ENCODE data around the gene MTARC1.

Gene MTARC1

DNA sequence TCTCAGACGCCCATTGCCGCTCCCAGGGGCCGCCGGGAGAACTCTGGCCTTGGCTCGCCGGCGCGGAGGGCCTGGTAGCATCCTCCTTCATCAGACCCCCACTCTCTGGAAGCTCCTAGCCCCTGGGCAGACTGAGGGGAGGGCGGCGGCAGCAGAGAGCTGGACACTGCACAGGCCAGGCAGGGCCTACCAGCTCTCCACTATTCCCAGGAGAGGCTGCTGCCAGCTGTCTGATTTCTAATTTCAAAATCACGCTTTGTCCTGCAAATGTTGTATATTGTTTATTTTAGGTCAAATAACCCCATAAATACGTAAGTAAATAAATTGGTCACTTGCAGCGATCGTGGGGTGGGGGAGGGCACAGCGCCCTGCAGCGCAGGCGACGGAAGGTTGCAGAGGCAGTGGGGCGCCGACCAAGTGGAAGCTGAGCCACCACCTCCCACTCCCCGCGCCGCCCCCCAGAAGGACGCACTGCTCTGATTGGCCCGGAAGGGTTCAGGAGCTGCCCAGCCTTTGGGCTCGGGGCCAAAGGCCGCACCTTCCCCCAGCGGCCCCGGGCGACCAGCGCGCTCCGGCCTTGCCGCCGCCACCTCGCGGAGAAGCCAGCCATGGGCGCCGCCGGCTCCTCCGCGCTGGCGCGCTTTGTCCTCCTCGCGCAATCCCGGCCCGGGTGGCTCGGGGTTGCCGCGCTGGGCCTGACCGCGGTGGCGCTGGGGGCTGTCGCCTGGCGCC, at the start of gene MTARC1:
Gene MTARC1 (plus strand): TSS at position 577 of the 732 bp plus-strand sequence. CDS start 32 bp downstream, at position 609.
- peak; percentile 16 for DNase-seq

DNA sequence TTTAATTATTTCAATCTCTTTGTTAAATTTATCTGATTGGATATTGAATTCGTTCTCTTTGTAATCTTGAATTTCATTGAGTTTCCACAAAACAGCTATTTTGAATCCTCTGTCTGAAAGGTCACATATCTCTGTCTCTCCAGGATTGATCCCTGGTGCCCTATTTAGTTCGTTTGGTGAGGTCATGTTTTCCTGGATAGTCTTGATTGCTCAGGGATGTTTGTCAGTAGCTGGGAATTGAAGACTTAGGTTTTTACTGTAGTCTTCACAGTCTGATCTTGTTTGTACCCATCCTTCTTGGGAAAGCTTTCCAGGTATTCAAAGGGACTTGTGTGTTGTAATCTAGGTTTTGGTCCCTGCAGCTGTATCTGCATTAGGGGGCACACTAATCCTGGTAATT, 45.4 kb upstream of the MTARC1 start:
- no peak for DNase-seq

DNA sequence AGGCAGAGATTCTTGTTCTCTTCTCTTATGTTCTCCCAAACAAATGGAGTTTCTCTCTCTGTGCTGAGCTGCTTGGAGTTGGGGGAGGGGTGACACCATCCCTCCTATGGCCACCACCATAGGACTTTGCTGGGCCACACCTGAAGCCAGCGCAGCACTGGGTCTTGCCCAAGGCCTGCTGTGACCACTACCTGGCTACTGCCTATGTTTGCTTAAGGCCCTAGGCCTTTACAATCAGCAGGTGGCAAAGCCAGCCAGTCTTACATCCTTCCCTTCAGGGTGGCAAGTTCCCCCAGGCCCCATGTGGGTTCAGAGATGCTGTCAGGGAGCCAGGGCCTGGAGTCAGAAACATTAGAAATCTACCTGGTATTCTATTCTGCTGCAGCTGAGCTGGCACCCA, 44.9 kb upstream of the MTARC1 start:
- no peak for DNase-seq

DNA sequence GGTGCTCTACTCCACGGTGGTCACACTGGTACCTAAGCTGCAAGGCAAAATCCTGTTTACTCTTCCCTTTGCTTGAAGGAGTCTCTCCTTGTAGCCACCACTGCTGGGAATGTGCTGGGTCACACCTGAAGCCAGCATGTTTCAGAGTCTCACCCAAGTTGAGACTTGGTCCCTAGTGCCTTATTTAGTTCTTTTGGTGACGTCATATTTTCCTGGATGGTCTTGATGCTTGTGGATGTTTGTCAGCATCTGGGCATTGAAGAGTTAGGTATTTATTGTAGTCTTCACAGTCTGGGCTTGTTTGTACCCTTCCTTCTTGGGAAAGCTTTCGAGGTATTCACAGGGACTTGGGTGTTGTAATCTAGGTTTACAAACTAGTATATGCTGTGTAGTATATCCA, 44.2 kb upstream of the MTARC1 start:
- DNase-seq, result no peak

DNA sequence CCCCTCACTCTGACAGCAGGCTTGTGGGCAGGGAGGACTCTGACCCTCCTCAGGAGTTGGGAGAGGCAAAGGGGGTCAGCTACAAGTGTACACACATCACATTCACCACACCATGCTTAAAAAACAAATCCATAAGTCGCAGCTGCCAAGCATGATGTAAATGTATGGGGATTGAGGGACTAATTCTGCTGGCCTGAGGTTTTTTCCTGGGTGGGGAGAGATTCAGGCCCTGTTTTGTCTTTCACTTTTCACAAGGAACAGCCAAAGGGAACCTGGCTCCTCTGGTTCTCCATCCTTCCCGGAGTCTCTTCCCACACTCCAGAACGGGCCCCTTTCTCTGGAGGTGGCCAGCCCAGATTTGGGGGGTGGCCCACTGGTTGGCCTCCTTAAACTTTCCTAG, 39.9 kb upstream of the MTARC1 start:
- DNase-seq, result no peak

DNA sequence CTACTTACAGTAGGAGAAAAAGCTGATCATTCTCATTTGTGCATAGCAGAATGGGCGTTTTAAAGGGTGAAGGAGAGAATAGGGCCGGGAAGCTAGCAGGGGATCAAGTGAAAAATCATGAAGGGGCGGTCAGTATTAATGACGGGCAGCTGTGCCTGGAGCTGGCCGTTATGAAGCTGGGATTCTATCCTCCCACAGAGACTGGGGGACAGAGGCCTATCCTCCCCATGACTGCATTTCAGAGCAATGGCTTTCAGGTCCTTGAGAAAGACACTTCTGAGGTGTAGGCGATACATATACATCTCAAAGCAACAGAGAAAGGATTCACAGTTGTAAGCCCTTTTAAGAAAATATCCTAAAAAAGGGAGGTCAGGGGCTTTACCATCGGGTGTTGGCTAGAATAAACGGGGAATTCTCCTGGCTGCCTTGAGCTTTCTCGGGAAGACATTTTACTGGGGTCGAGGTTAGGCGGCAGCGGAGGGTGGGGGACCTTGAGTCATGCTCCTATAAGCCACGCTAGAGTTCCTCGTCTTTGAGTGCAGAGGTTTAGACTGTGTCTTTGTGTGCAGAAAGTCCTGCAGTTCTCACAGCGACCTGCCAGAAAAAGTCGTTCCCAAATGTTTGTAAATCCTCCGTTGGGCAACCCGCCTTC, 39.1 kb upstream of the MTARC1 start:
- DNase-seq, result no peak

DNA sequence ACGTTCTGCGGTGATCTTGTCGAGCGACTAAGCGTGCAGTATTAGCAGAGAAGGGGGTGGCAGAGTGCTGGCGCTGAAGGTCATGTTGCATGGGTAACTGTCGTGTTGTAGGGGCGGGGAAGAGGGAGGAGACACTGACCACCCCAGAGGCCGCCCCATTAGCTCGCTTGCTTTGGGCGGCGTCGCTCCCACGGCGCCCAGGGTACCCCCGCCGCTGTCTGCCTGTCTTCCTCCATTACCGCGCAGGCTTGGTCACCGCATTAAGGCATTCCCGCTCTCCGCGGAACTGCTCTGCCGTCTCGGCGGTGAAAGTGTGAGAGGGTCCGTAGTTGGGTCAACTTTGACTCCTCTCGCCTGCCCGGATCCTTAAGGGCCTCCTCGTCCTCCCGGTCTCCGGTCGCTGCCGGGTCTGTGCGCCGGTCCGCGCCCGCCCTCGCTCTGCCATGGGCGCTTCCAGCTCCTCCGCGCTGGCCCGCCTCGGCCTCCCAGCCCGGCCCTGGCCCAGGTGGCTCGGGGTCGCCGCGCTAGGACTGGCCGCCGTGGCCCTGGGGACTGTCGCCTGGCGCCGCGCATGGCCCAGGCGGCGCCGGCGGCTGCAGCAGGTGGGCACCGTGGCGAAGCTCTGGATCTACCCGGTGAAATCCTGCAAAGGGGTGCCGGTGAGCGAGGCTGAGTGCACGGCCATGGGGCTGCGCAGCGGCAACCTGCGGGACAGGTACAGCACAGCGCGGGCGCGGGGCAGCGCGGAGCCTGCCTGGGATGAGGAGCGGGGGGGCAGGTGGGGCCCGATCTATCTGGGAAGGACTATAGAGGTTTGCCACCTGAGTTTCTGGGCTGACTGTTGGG, 38.4 kb upstream of the MTARC1 start, which contains the start of gene MTARC2:
Gene MTARC2 (plus strand): TSS at position 234 of the 846 bp plus-strand sequence. CDS start 210 bp downstream, at position 444.
- DNase-seq, result peak; percentile 30

DNA sequence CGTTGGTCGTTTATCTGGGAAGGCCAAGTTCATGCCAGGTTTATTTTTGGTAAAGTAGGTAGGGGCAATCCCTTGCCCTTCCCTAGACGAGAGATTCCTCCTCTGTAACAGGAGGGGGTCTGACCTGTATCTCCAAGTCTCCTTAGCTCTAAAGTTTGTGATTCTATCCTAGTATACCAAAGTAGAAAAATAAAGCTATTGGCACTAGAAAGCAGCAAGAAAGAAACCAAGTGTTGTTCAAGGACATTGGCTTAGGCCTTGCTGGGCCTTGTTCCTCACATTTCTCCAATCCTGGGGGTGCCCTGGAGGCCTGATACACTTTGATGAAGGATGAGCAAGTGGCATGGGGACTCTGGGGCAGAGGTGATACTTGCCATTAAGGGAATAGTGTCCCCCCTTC, 37.8 kb upstream of the MTARC1 start:
- DNase-seq, result no peak

DNA sequence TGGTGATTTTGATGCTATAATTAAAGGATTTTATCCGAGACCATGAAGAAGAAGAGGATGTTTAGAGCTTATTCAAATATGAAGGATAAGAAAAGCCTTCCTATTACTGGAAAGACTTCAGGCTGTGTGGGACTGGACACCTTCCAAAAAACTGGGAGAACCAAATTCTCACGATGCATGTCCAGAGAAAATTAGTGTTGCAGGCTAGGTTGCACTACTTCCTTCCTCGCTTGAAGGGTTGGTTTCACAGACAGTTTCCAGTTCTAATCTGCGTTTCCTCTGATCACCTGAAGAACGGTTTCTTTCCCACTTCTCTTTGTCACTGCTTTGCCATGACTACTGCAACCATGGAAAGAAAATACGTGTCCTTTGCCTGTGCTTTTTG, 36.6 kb upstream of the MTARC1 start:
- DNase-seq, result no peak

DNA sequence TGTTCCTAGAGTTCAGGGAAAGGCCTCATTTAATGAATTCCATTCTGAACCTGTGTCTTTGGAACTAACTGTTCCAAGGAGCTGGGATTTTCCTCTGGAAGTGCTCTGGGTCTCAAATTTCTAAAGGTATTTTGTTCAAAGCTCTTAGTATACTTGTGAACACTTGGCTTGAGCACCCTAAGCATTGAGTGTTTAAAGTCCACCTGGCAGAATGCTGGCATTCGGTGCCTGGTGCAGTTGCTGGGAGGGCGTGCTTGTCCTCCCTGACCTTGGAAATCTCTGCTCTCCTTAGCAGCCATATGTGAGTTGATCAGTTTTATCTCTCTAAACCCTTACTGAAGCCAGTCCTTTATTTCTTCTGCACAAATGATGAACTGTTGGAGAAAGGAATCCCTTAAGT, 35.6 kb upstream of the MTARC1 start:
- no peak for DNase-seq

DNA sequence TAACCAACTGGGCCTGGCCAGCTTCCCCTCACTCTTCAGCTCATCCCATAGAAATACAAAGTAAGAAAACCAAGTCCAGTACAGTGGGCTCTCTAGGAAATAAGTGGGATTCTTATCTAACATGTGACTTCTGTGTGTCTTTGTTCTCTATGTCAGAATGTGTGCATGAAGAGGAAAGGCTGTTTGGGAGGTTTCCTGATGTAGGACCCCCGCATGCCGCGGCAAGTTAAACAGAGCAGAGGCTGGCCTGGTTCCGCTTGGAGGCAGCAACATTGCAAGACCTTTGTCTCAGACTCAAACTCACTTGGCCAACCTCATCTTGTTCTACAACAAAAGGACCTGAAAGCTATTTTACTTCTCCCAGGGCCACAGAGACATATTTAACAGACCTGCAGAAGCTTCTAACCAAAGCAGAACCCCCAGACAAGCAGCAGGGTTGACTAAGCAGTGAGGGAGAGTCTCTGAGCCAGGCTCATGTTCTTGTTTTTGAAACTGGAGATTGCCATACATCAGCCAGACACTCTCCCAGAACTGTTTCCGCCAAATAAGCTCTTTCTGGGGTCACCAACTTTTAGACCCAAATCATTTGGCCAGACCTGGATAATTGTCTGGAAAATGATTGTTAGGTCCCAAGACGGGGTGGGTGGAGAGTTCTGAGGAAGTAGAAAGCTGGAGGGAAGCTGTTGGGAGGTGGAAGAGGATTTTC, 32.3 kb upstream of the MTARC1 start:
- DNase-seq, result no peak

DNA sequence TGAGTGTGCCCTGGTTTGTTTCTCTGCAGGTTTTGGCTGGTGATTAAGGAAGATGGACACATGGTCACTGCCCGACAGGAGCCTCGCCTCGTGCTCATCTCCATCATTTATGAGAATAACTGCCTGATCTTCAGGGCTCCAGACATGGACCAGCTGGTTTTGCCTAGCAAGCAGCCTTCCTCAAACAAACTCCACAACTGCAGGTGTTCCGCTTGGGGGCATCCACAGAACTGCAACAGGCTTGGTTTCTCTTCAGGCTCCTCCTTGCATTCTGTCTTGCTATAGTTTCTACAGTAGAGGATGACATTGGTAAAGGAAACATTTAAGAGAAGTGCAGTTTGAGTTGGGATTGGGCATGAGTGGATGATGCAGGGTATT, 31.8 kb upstream of the MTARC1 start:
- no peak for DNase-seq

DNA sequence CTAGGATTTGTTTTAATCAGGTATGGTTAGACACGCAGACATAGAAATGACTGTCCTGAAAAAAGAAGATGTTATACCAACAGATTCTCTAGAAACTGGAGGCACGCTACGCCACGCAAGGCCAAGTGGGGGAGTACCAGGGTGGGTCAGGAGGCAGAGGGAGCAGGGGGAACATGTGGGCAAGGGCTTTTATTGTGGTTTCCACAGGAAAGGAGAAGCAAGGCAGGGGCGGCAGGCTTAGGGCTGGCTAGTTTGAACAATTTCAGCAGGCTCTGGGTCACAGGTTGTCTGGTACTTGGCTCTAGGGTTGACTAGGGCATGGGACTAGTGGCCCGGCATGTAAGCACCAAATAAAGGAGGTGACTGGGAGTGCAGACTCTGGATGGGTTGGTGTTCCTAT, 31.4 kb upstream of the MTARC1 start:
- DNase-seq, result no peak

DNA sequence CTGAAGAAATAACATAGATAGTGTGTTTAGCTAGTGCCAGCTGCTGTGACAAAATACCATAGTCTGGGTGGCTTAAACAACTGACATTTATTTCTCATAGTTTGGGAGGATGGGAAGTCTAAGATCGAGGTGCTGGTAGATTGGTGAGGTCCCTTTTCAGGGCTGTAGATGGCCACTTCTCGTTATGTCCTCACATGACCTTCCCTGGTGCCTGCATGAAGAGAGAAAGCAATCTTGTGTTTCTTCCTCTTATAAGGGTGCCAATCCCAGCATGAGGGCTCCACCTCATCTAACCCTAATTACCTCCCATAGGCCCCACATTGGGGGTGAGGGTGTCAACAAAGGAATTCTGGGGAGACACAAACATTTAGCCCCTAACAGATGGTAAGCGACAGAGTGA, 29.3 kb upstream of the MTARC1 start:
- no peak for DNase-seq

DNA sequence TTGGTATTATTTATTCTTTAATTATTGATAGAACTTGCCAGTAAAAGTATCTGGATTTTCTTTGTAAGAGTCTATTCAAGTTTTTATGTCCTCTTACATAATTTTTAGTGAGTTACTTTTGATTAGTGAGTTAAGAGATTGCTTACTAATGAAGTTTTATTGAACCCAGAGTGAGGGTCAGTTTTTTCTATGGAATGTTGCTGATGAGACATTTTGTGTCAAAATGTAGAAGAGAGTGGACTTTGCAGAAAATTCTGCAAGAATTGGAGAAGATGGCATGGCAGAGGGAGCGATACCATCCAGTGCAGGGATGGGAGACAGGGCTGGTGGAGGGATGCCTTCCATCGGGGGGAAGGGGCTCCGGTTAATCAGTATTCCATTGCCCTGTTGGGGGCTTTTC, 27.6 kb upstream of the MTARC1 start:
- DNase-seq, result no peak

DNA sequence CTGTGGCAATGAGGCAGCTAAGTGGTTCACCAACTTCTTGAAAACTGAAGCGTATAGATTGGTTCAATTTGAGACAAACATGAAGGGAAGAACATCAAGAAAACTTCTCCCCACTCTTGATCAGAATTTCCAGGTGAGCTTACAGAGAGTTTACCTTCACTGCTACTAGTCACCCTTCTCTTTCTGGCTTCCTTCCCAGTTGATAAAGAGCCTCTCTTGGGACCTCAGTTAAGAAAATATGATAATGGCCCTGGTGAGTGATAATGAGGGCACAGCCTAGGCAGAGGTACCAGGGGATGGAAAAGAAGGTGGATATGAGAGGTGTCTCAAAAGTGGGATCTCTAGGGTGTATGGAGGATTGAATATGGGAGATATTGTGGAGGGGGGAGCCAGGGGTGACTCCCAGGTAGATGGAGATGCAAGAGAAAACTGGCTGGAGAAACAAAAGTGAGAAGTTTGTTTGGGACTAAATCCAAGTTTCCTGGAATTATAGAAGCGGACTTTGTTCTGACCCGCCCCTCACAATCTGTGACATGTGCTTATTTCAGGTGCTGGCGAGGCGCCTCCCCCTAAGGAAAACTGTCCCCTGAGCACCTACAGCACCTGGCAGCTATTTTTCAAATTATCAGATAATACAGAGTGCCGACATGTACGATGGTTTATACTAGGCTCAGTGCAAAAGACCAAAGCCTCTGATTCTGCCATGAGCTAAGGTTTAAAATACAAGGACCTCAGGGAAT, 24.9 kb upstream of the MTARC1 start:
- DNase-seq, result no peak

DNA sequence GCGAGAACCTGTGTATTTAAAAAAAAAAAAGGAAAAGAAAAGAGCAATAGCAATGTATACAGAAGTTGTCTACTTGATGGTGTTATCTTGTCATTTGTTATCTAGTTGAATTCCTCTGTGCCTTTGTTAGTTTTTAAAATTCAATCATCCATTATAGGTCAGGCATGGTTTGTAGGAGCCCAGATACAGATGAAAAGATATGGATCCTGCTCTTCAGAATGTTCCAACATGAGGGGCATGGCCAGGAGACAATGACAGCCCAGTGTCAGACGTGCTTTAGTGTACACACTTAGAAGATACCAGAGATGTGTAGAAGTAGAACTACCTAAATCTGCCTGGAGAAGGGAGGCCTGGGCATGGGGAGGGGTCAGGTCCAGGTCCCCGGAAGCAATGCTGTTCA, 22.0 kb upstream of the MTARC1 start:
- no peak for DNase-seq

DNA sequence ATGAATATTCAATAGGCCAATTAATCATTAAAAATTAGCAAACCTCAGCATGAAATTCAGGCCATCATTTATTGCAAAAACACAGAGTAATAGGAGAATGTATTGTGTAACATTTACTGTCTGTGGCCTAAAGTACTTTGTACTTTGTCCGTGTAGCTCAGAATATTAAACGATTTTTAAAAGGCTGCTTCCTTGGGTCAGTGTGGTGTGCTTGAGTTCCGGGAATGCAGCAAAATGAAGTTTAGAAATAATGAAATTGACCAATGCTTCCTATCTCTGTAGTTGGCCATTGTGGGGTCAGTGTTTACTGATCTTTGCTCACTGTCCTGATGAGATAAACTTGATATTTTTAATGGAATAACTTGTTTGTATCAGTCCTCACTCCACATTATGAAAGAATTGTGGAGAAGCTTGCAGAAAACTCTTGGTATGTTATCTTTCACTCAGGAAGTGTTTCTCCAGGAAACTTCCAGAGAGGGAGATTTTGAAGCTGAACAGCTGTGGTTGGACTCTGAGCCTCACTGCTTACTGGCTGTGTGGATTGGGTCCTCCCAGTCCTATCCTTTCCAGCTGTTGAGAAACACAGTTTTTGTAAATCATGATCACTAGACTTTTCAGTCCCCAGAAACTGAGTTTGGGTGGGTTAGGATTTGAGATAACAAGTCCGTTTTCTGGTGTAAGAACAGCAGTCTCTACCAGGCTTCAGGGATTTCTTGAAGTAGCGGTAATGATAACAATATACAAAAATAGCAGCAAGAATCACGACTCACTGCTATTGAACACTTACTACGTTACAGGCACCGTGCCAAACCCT, 19.2 kb upstream of the MTARC1 start:
- no peak for DNase-seq

DNA sequence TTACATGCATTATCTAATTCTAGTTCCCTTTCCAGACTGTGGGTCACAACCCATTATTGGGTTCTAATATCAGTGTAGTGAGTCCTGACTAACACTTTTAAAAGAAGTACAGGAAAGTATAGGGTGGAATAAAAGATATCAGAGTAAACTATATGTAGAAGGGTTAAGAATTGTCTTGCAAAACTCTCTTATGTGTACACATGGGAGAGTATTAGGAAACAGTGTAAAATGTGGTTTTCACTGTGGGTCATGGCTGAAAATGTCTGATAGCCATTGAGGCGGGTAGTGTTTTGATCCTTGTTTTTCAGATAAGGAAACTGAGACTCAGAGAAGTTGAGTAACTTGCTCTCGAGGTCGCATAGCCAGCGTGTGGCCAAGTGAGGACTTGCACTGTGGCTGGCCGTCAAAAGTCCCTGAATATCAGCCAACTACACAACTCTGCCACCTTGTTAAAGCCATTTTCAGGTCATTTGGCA, 18.5 kb upstream of the MTARC1 start:
- DNase-seq, result no peak

DNA sequence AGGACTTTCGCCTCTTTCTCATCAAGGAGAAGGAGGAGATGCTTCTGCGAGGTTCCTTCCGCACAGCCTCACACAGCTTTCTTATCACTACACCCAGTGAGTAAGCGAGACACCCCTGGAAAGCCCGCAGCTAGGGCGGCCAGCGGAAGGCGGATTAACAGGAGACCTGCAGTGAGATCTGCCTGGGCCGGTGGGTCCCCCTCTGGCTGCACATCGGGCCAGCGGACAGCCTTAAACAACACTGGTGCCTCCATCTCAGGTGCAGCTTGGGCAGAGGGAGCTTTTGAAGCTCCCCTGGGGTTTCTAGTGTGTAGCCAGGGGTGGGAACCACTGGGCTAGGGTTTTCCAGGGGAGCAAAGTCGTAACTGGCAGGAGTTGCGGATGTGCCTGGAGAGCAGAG, 17.5 kb upstream of the MTARC1 start:
- DNase-seq, result no peak

DNA sequence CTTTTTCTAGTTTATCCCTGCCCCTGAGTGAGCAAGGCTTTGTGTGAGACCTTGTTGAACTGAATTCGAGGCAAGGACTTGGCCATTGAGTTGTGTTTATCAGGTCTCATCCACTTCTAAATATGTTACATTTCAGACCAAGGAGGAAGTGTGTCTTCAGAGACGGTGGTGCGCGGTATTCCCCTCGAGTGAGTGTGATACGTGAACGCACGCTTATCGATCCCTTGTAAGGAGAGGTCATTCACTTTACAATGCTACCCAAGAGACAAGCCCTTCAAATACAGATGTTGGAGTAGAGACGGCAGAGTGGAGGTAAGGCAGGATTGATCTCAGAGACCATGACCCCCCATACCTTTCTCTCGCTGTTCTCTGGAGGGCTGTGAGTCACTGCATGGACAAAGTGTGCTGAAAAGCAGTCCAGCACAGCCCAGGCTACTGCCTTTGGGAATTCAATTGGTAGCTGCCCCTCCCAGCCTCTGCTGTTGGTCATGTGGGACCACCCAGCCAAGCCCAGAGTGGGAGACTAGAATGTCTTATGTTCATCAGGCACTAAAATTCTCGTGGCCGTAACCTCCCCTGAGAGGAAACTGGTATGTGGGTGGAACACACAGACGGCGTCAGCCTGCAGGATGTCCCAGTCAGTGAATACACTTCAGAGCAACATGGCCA, 16.3 kb upstream of the MTARC1 start:
- no peak for DNase-seq

All from stimulated activated CD4-positive, alpha-beta T cell treated with anti-CD3 and anti-CD28 coated beads, Interleukin-15, amount 100 ng/mL, for 24 hours (primary cell).